Measurements from ENCODE around the gene MARK2. TPM values are rescaled to one million over a fixed set of nuclear protein-coding genes. Genes with fewer than 3 reads are reported as not detected.

The MARK2 gene
- polyA plus RNA-seq, 1 of the 3 experiments (the other 2 are of a cell fraction), result 18.8 TPM

GRCh38 chr11:63841554-63841953 lies 2.6 kb downstream of the MARK2 start:
- no peaks in the 10 kb centered on the region for H3K9me3 ChIP-seq
- peaks cover 68% of the 10 kb centered on the region for H4K20me1 ChIP-seq (ENCODE audit: insufficient read depth)
- no peak for DNase-seq
- H3K4me1 ChIP-seq (ENCODE audit: control insufficient read depth in 1 of 2, insufficient read depth in 2 of 2, low read depth in 1 of 2, low read length in 1 of 2), result peaks cover 26 to 28% of the 10 kb centered on the region in 2 experiments; a peak in 3 of 4 replicates
- H3K27ac ChIP-seq (ENCODE audit: low read depth in 2 of 2, low read length in 1 of 2), result peak overlapping the region in 1 of 2 experiments; percentile 41; a peak in 1 of 4 replicates
- H3K4me3 ChIP-seq (ENCODE audit: low read depth in 2 of 2, low read length in 1 of 2), result peak overlapping the region; percentile 77 to 83; a peak in 3 of 4 replicates
- H3K27me3 ChIP-seq (ENCODE audit: insufficient read depth), result no peaks in the 10 kb centered on the region
- 27% methylated on average over 2 of the region's 3 CpGs for WGBS (ENCODE audit: low lambda C conversion rate)
- ChIA-PET POLR2A (no interaction called here), CTCF (interaction anchor here (1.1 to 6.7 kb wide), 4 partner anchors 95 to 311 kb away, joined by 3 to 162 read pairs (median 7); no protein-coding TSS in a partner anchor)
- peaks cover 25% of the 10 kb centered on the region for H3F3A ChIP-seq (replicated peaks; ENCODE audit: insufficient read depth)
- H3K9me2 ChIP-seq, result no peaks in the 10 kb centered on the region
- peak overlapping the region; percentile 85 for H3K9ac ChIP-seq
- H2AFZ ChIP-seq (ENCODE audit: low read depth), result no peak overlapping the region
- peaks cover 74% of the 10 kb centered on the region for H3K79me2 ChIP-seq (ENCODE audit: insufficient read depth)
- TF ChIP-seq JUND (IDR thresholded peaks at IDR 0.05), result no peak
- no peak for TF ChIP-seq EZH2phosphoT487 (IDR thresholded peaks at IDR 0.05; ENCODE audit: borderline replicate concordance, low read depth)
- no peak for TF ChIP-seq SMC3 (IDR thresholded peaks at IDR 0.05; ENCODE audit: low read depth, low read length)
- TF ChIP-seq YY1 (IDR thresholded peaks at IDR 0.05; ENCODE audit: low read depth), result no peak
- H3K36me3 ChIP-seq (replicated peaks in 1 of 2; ENCODE audit: control insufficient read depth in 1 of 2, insufficient read depth in 2 of 2, low read length in 1 of 2), result peaks cover 12 to 16% of the 10 kb centered on the region in 2 experiments
- peak overlapping the region; percentile 94 for H3K4me2 ChIP-seq

- CTCF ChIA-PET, result interaction anchor here (1.8 kb wide), 1 partner anchor 103 kb away, joined by 10 read pairs; no protein-coding TSS in a partner anchor
- Histone ChIP-seq H3K9me2 (no peaks in the 10 kb centered on the region), H3F3A (replicated peaks; ENCODE audit: insufficient read depth) (peaks cover 22% of the 10 kb centered on the region), H3K9me3 (no peaks in the 10 kb centered on the region), H3K9ac (no peak overlapping the region), H2AFZ (ENCODE audit: low read depth) (no peak overlapping the region), H4K20me1 (ENCODE audit: insufficient read depth) (peaks cover 81% of the 10 kb centered on the region), H3K79me2 (ENCODE audit: insufficient read depth) (peaks cover 89% of the 10 kb centered on the region), H3K27me3 (ENCODE audit: insufficient read depth) (no peaks in the 10 kb centered on the region), H3K36me3 (replicated peaks in 1 of 2; ENCODE audit: control insufficient read depth in 1 of 2, insufficient read depth in 2 of 2, low read length in 1 of 2) (peaks cover 12 to 16% of the 10 kb centered on the region in 2 experiments), H3K4me1 (ENCODE audit: control insufficient read depth in 1 of 2, insufficient read depth in 2 of 2, low read depth in 1 of 2, low read length in 1 of 2) (peaks cover 20 to 25% of the 10 kb centered on the region in 2 experiments; a peak in 3 of 4 replicates), H3K27ac (ENCODE audit: low read depth in 2 of 2, low read length in 1 of 2) (no peak overlapping the region), H3K4me2 (no peak overlapping the region), H3K4me3 (ENCODE audit: low read depth in 2 of 2, low read length in 1 of 2) (no peak overlapping the region)
- no peak for DNase-seq
- no peak for TF ChIP-seq RXRA (IDR thresholded peaks at IDR 0.05; ENCODE audit: borderline replicate concordance, low read depth)
- no peak for TF ChIP-seq MEF2A (IDR thresholded peaks at IDR 0.05; ENCODE audit: borderline replicate concordance, low read depth)
- no peak for TF ChIP-seq SMC3 (IDR thresholded peaks at IDR 0.05; ENCODE audit: low read depth, low read length)
- no peak for TF ChIP-seq CHD2 (IDR thresholded peaks at IDR 0.05; ENCODE audit: low read length, partially characterized antibody)
- no peak for TF ChIP-seq ZBTB33 (IDR thresholded peaks at IDR 0.05; ENCODE audit: borderline replicate concordance, low read depth)
- 92% methylated on average over 1 of the region's 1 CpG for WGBS (ENCODE audit: low lambda C conversion rate)
- POLR2A ChIA-PET, result interaction anchor here (0.6 kb wide), 1 partner anchor 1015 kb away, joined by 3 read pairs; no protein-coding TSS in a partner anchor
Measured at GRCh38 chr11:63843041-63843440, 4.1 kb downstream of the MARK2 start.

GRCh38 chr11:63844836-63845235 lies 5.9 kb downstream of the MARK2 start:
- no peak for DNase-seq
- peaks cover 21% of the 10 kb centered on the region for H3F3A ChIP-seq (replicated peaks; ENCODE audit: insufficient read depth)
- CTCF ChIA-PET, result interaction anchor here (1.0 to 1.7 kb wide), 5 partner anchors 16 to 101 kb away, joined by 3 to 8 read pairs (median 4); no protein-coding TSS in a partner anchor
- H3K4me2 ChIP-seq, result 0 out of 2 replicates have a peak overlapping the region, but pooled peaks have one; percentile 40
- H3K27ac ChIP-seq (ENCODE audit: low read depth in 2 of 2, low read length in 1 of 2), result peak overlapping the region in 1 of 2 experiments; percentile 54; a peak in 2 of 4 replicates
- peaks cover 12 to 16% of the 10 kb centered on the region in 2 experiments for H3K36me3 ChIP-seq (replicated peaks in 1 of 2; ENCODE audit: control insufficient read depth in 1 of 2, insufficient read depth in 2 of 2, low read length in 1 of 2)
- 89% methylated on average over 4 of the region's 4 CpGs for WGBS (ENCODE audit: low lambda C conversion rate)
- peaks cover 18 to 22% of the 10 kb centered on the region in 2 experiments; a peak in 3 of 4 replicates for H3K4me1 ChIP-seq (ENCODE audit: control insufficient read depth in 1 of 2, insufficient read depth in 2 of 2, low read depth in 1 of 2, low read length in 1 of 2)
- H3K79me2 ChIP-seq (ENCODE audit: insufficient read depth), result peaks cover 100% of the 10 kb centered on the region
- no peaks in the 10 kb centered on the region for H3K9me2 ChIP-seq
- H4K20me1 ChIP-seq (ENCODE audit: insufficient read depth), result peaks cover 90% of the 10 kb centered on the region
- TF ChIP-seq EZH2phosphoT487 (IDR thresholded peaks at IDR 0.05; ENCODE audit: borderline replicate concordance, low read depth), result no peak
- no peak for TF ChIP-seq EP300 (IDR thresholded peaks at IDR 0.05; ENCODE audit: borderline replicate concordance in 1 of 2, low read depth in 1 of 2, low read length in 1 of 2)
- no peak for TF ChIP-seq RFX5 (IDR thresholded peaks at IDR 0.05; ENCODE audit: low read length)
- no peak for TF ChIP-seq TEAD4 (IDR thresholded peaks at IDR 0.05; ENCODE audit: borderline replicate concordance, insufficient read depth)
- no peak for TF ChIP-seq IRF3 (IDR thresholded peaks at IDR 0.05; ENCODE audit: low read depth, low read length)
- no peak for TF ChIP-seq RCOR1 (IDR thresholded peaks at IDR 0.05; ENCODE audit: low read length)
- no peak for TF ChIP-seq JUND (IDR thresholded peaks at IDR 0.05)
- TF ChIP-seq CTCF (IDR thresholded peaks at IDR 0.05), result no peak
- TF ChIP-seq SIN3A (IDR thresholded peaks at IDR 0.05; ENCODE audit: borderline replicate concordance, low read depth, low read length), result no peak
- H2AFZ ChIP-seq (ENCODE audit: low read depth), result no peak overlapping the region
- no peaks in the 10 kb centered on the region for H3K9me3 ChIP-seq
- POLR2A ChIA-PET, result no interaction called here
- no peaks in the 10 kb centered on the region for H3K27me3 ChIP-seq (ENCODE audit: insufficient read depth)
- H3K9ac ChIP-seq, result no peak overlapping the region
- no peak overlapping the region for H3K4me3 ChIP-seq (ENCODE audit: low read depth in 2 of 2, low read length in 1 of 2)

All from SK-N-SH (cell line).